HG03460 (cell line): ENCODE results near the gene ZNF148.
"Not testable (repeated sequence)": the region's sequence is repeated elsewhere in the genome, so short reads cannot be mapped to it uniquely, and the experiment has no call there.

Source experiments
- ATAC-seq: cut with Tn5 transposase; IDR thresholded peaks from one replicate; pipeline ENCODE4 v1.9.1; 2021; ENCODE audit not compliant: unreplicated experiment

ZNF148 gene

DNA sequence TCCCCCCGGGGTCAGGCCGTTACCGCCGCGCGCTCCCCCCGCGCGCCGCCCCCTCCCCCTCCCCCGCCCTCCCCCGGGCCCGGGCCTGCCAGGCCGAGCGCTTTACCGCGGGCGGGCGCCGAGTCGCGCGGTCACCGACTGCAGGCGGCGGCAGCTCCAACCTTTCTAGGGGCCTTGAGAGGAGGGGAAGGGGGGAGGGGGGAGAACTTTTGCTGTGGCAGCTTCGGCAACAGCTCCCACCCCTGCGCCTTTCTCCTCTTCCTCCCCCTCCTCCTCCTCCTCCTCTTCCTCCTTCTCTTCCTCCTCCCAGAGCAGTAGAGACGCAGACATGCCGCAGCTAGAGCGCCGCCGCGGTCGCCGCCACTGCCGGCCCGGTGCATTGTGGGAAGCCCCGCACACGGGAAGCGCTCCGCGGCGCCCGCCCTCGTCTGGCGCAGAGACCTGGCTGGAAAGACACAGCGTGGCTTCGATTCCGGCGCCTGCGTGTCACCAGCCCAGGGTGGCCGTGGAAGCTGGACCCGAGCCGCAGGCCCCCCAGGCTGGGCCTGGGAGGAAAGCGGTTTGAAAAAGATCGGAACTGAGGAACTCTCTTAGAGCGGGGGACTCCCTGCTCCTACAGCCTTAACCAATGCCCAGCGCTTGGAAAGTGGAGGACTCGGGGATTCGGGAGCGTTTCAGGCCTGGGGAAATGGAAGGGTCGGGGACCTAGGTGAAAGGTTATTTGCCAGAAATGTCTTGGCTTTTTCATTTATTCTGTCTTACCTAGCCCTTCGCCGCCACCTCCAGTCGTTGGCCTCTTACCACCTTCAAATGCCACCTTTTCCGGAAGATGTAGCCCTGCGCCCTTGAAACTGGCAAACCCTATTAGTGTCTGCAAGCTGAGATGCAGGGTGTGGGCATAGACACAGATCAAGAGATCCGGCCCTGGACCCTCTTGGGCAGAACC lies at the start of gene ZNF148:
Gene ZNF148 (minus strand): TSS at position 330 of the 946 bp plus-strand sequence. CDS start 61,685 bp downstream, outside the sequence.
- ATAC-seq: peak; percentile 78

GRCh38 chr3:125418306-125418705 lies 43.2 kb upstream of the ZNF148 start:
- ATAC-seq: no peak

GRCh38 chr3:125416235-125416634 lies 41.1 kb upstream of the ZNF148 start:
- no peak for ATAC-seq

DNA sequence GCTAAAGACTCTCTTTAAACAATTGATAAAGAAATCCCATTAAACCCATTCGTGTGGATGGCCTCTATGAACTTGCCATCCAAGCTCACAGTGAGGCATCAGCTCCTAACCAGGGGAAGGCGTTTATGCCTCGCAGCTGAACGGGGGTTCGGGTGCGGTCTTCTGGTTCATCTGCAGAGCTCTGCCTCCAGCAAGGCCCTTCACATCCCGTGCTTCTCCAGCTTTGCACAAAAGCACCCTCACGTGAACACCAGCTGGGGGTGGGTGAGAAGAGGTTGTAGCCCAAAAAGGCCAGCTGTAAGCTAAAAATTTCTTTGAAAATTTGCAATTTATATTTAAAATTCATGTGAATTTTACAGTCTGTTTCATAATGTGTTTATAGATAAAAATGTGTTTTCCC lies 39.5 kb upstream of the ZNF148 start:
- ATAC-seq: no peak

DNA sequence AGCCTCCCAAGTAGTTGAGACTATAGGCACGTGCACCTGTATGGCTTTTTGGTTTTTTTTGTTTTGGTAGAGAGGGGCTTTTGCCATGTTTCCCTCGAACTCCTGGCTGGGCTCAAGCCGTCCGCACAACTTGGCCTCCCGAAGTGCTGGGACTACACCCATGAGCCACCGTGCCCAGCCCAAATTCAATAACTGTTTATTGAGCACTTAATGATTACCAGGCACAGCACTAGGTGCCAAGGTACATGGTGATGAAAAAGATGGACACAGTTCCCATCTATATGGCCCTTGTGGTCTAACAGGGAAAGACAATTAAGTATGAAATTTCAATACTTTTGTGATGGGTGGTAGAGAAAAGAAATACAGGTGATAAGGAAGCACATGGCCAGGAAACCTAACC lies 35.8 kb upstream of the ZNF148 start:
- ATAC-seq: no peak

GRCh38 chr3:125406070-125406469 lies 30.9 kb upstream of the ZNF148 start:
- ATAC-seq: no peak

DNA sequence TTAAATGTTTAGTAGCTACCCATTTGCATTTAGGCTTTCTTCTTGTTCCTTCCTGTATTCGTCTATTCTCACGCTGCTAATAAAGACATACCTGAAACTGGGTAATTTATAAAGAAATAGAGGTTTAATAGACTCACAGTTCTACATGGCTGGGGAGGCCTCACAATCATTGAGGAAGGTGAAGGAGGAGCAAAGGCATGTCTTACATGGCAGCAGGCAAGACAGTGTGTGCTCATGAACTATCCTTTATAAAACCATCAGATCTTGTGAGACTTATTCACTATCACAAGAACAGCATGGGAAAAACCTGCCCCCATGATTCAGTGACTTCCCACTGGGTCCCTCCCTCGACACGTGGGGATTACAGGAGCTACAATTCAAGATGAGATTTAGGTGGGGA lies 30.4 kb upstream of the ZNF148 start:
- ATAC-seq: not testable (repeated sequence)

GRCh38 chr3:125403789-125404188 lies 28.7 kb upstream of the ZNF148 start:
- no peak for ATAC-seq

DNA sequence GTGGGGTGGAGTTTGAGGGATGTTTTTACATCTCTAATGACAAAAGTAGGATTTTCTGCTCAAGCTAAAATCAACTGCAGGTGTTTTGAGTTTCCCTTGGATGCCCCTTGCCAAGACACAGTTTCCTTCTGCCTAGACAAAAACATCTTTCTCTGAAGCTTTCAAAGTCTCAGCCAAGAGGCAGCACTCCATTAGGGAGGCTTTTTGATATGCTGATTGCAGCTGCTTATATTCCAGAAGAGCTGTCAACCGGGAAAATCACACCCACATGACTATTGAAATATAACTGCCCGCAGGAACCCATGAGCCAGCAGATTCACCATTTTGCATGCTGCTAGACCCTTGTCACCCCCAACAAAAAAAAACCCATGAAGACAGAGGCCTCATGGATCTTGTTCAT lies 27.5 kb upstream of the ZNF148 start:
- ATAC-seq: no peak

DNA sequence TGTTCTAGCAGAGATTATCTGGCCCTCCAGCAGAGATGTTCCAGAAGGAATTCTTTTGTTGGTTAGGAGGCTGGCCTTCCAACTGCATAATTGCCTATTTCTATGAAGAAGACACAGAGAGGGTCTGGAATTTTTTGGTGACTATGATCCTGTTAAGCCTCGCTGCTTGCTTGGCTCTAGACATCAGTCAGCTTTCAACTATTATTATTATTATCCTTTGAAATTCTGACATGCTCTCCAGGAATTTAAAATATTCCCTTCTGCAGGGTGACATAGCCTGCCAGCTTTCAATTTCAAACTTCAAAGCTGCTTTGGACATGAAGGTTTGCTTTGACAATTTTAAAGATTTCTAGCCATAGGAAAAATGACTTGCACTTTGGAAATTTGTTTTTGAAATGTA lies 26.3 kb upstream of the ZNF148 start:
- no peak for ATAC-seq

DNA sequence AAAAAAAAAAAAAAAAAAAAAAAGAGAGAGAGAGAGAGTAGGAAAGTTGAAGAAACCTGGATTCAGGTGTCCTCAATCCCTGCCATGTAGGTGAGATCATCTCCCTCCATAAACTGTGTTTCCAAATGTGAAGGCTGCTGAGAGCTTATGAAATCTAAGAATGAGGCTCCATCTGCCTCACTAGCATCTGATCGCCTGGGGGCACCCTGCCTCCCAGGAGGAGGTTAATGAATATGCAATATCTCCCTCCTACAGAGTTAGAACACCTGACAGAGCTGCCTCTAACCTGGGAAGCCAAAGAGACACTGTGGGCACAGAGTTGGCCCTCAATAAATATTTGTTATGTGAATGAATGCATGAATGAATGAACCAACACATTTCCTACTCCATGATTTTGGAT lies 23.8 kb upstream of the ZNF148 start:
- ATAC-seq: no peak

DNA sequence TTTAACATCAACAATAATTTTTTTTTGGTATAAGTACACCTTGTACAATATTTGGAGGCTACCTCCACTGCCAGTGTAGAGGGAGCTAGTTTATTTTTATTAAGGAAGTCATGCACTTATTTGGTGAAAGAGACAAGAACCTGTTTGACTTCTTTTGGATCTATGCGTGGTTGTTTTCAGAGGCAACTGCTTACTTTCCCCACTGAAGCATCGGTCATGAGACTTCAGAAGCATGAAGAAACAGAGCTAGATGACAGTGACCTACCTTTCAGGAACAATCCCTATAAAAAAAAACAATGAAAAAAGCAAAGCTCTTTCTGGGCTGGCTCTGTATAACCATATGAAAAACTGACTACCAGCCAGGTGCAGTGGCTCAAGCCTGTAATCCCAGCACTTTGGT lies 20.0 kb upstream of the ZNF148 start:
- ATAC-seq: no peak

DNA sequence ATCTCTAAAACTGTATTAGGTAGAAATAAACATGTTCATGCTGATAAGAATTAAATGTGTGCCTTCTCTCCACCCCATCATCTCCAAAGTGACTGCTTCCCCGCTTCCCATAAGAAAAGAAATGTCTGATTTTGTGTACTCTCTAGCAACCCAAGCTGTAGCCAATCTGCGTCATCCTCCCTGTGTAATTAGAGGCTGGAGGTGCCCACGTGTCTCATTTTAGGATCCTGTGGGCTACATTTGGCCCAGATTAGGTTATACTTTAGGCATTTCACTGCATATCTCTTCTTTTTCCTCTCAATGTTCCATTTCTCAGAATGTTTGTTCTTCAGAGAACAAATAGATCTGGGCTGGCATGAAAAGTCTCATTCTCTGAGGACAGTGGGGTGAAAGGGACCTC lies 19.3 kb upstream of the ZNF148 start:
- no peak for ATAC-seq

- no peak for ATAC-seq
These were observed 14.2 kb upstream of the ZNF148 start for GRCh38 chr3:125389282-125389681.

GRCh38 chr3:125388369-125388768 lies 13.2 kb upstream of the ZNF148 start:
- ATAC-seq: not testable (repeated sequence)

- no peak for ATAC-seq
These were observed 11.7 kb upstream of the ZNF148 start for GRCh38 chr3:125386811-125387210.

- no peak for ATAC-seq
These were observed 8.6 kb upstream of the ZNF148 start for GRCh38 chr3:125383744-125384143.

DNA sequence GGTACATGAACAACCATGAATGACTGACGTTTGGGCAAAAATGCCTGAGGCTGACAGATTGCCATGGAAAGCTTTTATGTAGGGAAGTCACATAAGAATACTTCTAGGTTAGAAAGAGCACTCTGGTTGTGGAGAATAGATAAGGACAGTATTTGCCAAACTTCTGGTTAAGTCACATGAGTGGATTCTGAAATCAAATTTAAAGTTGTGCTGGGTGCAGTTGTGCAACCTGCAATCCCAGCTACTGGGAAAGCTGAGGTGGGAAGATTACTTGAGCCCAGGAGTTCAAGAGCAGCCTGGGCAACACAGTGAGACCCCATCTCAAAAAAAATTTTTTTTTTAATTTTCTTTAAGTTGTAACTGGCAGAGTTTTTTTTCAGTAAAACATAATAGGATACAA lies 7.2 kb upstream of the ZNF148 start:
- no peak for ATAC-seq

DNA sequence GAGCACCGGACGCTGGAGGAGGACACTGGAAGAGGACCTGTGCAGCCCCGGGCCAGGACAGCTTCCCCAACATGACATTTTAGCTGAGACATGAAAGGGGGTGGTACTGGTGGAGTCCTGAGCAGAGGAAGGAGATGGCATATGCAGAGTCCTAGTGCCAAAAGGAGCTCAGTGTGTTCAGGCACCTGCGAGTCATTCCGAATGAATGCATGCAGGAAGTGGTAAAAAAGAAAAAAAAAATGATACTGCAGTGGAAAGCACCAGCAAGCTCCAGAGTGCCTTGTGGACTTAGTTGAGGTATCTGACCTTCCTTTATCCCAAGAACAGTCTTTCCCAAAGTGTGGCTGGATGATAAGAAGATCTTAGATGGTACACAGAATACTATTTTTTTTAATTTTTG lies 6.6 kb upstream of the ZNF148 start:
- ATAC-seq: no peak

- ATAC-seq: no peak
These were observed 6.2 kb upstream of the ZNF148 start for GRCh38 chr3:125381314-125381713.

GRCh38 chr3:125379483-125379882 lies 4.4 kb upstream of the ZNF148 start:
- ATAC-seq: no peak

- ATAC-seq: no peak
These were observed 3.6 kb upstream of the ZNF148 start for GRCh38 chr3:125378762-125379161.
